ENCODE results near the gene SVEP1.

GRCh38 chr9:110472111-110472510, 107.4 kb downstream of the SVEP1 start:
- TF ChIP-seq MAFK (conservative IDR thresholded peaks at IDR 0.05 in 1 of 2, IDR thresholded peaks at IDR 0.05 in 1 of 2; ENCODE audit: low read length in 2 of 2), result no peak
- no peak for TF ChIP-seq CTCF (CRISPR knock-in tag; IDR thresholded peaks at IDR 0.05)
- TF ChIP-seq GMEB1 (CRISPR knock-in tag; IDR thresholded peaks at IDR 0.05; ENCODE audit: borderline replicate concordance), result no peak
- TF ChIP-seq CCDC6 (CRISPR knock-in tag; IDR thresholded peaks at IDR 0.05), result no peak
- no peak for TF ChIP-seq RFX5 (IDR thresholded peaks at IDR 0.05; ENCODE audit: low read depth, low read length)
- no peak for TF ChIP-seq HOMEZ (CRISPR knock-in tag; IDR thresholded peaks at IDR 0.05; ENCODE audit: low read depth)
- no peak for TF ChIP-seq FOXA1 (IDR thresholded peaks at IDR 0.05)
- no peak for TF ChIP-seq FOXA1 (CRISPR knock-in tag; IDR thresholded peaks at IDR 0.05)

All from HepG2 (cell line).